Testis (tissue), 2 donors: ENCODE measurements around the gene ADAR.

Source experiments
- POLR2A ChIP-seq: fragments of 450-650 bp; IDR thresholded peaks from one replicate; pipeline ENCODE4 v1.6.1; 2017; ENCODE audit warnings: antibody characterized with exemption, mild to moderate bottlenecking, moderate library complexity
- TF ChIP-seq, protein P1 (sequence below), 3 experiments: fragments of 450-650 bp in 2 of 3; fragments of 200-600 bp in 1 of 3; sonication (generic) in 1 of 3; IDR thresholded peaks; one replicate each; pipeline ENCODE4 v1.5.1; 2016 to 2019; ENCODE audit warnings: antibody characterized with exemption in 3 of 3, mild to moderate bottlenecking in 2 of 3, moderate library complexity in 1 of 3

DNA sequence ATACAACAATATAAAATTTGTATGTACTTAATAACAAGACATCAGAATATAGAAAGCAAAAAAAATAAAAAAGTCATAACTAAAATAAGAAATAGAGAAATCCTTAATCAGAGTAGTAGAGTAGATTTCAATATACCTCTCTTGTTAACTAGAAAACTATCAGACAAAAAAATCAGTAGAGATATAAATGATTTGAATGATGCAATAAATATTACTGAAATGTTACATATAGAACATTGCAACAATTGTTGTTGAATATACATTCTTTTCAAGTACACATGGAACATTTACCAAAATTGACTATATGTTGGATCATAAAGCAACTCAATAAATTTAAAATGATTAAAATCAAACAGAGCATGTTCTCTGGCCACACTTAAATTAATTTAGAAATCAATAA, 31.9 kb upstream of the ADAR start:
- TF ChIP-seq, protein P1, sequence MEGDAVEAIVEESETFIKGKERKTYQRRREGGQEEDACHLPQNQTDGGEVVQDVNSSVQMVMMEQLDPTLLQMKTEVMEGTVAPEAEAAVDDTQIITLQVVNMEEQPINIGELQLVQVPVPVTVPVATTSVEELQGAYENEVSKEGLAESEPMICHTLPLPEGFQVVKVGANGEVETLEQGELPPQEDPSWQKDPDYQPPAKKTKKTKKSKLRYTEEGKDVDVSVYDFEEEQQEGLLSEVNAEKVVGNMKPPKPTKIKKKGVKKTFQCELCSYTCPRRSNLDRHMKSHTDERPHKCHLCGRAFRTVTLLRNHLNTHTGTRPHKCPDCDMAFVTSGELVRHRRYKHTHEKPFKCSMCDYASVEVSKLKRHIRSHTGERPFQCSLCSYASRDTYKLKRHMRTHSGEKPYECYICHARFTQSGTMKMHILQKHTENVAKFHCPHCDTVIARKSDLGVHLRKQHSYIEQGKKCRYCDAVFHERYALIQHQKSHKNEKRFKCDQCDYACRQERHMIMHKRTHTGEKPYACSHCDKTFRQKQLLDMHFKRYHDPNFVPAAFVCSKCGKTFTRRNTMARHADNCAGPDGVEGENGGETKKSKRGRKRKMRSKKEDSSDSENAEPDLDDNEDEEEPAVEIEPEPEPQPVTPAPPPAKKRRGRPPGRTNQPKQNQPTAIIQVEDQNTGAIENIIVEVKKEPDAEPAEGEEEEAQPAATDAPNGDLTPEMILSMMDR (IDR thresholded peaks at IDR 0.05): no peak
- no peak for TF ChIP-seq POLR2A
